Neural cell (in vitro differentiated cells): ENCODE results near the gene CLEC2B. TPM values are rescaled to one million over a fixed set of nuclear protein-coding genes. Genes with fewer than 3 reads are reported as not detected.

Experiments
- H2AFZ ChIP-seq: fragments of 200-600, 300-800 bp; sonication (generic), shearing (Covaris generic); 2 replicates; pipeline ENCODE4 v1.6.0; 2014; ENCODE audit warnings: low read depth, mild to moderate bottlenecking, antibody characterized with exemption, low read length, moderate library complexity
- H3F3A ChIP-seq: fragments of 200-600 bp; shearing (Covaris generic); 2 replicates; pipeline ENCODE4 v1.6.1; 2016; ENCODE audit warnings: mild to moderate bottlenecking, moderate library complexity, mixed read lengths, antibody characterized with exemption, low read length; ENCODE audit not compliant: insufficient read depth, poor library complexity, severe bottlenecking
- H3K27ac ChIP-seq: fragments of 200-600, 300-800 bp; sonication (generic), shearing (Covaris generic); 2 replicates; pipeline ENCODE4 v1.5.1; 2014; ENCODE audit warnings: mild to moderate bottlenecking, low read length, moderate library complexity
- H3K27me3 ChIP-seq: fragments of 300-800, 200-600 bp; sonication (generic), shearing (Covaris generic); 2 replicates; pipeline ENCODE4 v1.6.0; 2014; ENCODE audit warnings: mild to moderate bottlenecking, low read depth, low read length, moderate library complexity; ENCODE audit not compliant: insufficient read depth
- H3K36me3 ChIP-seq: fragments of 300-800, 200-600 bp; sonication (generic), shearing (Covaris generic); 2 replicates; pipeline ENCODE4 v1.5.1; 2014; ENCODE audit warnings: mild to moderate bottlenecking, antibody characterized with exemption, low read length, moderate library complexity; ENCODE audit not compliant: insufficient read depth
- H3K4me2 ChIP-seq: fragments of 300-800, 200-600 bp; sonication (generic), shearing (Covaris generic); 2 replicates; pipeline ENCODE4 v1.6.0; 2014; ENCODE audit warnings: mild to moderate bottlenecking, low read length
- H3K4me3 ChIP-seq: fragments of 300-800, 200-600 bp; sonication (generic), shearing (Covaris generic); 2 replicates; pipeline ENCODE4 v1.5.1; 2014; ENCODE audit warnings: mild to moderate bottlenecking, low read length, moderate library complexity
- H3K79me2 ChIP-seq: fragments of 200-600 bp; shearing (Covaris generic); replicated peaks from 2 replicates; pipeline ENCODE4 v1.6.0; 2014; ENCODE audit warnings: mild to moderate bottlenecking, low read length, moderate library complexity; ENCODE audit not compliant: insufficient read depth
- H3K9ac ChIP-seq: fragments of 300-800, 200-600 bp; sonication (generic), shearing (Covaris generic); 2 replicates; pipeline ENCODE4 v1.6.1; 2016; ENCODE audit warnings: mild to moderate bottlenecking, low read length, mixed read lengths
- H3K9me2 ChIP-seq: fragments of 200-600 bp; shearing (Covaris generic); 2 replicates; pipeline ENCODE4 v1.6.1; 2016; ENCODE audit warnings: mild to moderate bottlenecking, low read length, mixed read lengths; ENCODE audit not compliant: insufficient read depth
- H3K9me3 ChIP-seq: fragments of 200-600, 300-800 bp; sonication (generic), shearing (Covaris generic); 2 replicates; pipeline ENCODE4 v1.6.1; 2016; ENCODE audit warnings: mild to moderate bottlenecking, mixed run types, low read length, moderate library complexity, mixed read lengths
- H4K20me1 ChIP-seq: fragments of 200-600 bp; shearing (Covaris generic); 2 replicates; pipeline ENCODE4 v1.6.1; 2016; ENCODE audit warnings: mild to moderate bottlenecking, mixed run types; ENCODE audit not compliant: insufficient read depth
- EP300 ChIP-seq: fragments of 450-650 bp; conservative IDR thresholded peaks from 2 replicates; pipeline ENCODE4 v1.6.1; 2014; ENCODE audit warnings: antibody characterized with exemption, mild to moderate bottlenecking, moderate library complexity; ENCODE audit not compliant: poor library complexity, severe bottlenecking
- EZH2 ChIP-seq: fragments of 200-600, 300-800 bp; shearing (Covaris generic), sonication (generic); IDR thresholded peaks from 2 replicates; pipeline ENCODE4 v1.6.1; 2014; ENCODE audit warnings: antibody characterized with exemption, low read length, borderline replicate concordance, mild to moderate bottlenecking; ENCODE audit not compliant: insufficient read depth, poor library complexity, severe bottlenecking
- MXI1 ChIP-seq: fragments of 450-650 bp; conservative IDR thresholded peaks from 2 replicates; pipeline ENCODE4 v1.6.1; 2014; ENCODE audit warnings: antibody characterized with exemption, mild to moderate bottlenecking; ENCODE audit not compliant: poor library complexity, severe bottlenecking
- POLR2AphosphoS5 ChIP-seq: IDR thresholded peaks from 2 replicates; pipeline ENCODE4 v1.6.1; 2012
- RAD21 ChIP-seq: fragments of 450-650 bp; conservative IDR thresholded peaks from 2 replicates; pipeline ENCODE4 v1.6.1; 2014; ENCODE audit warnings: antibody characterized with exemption, mild to moderate bottlenecking, moderate library complexity
- REST ChIP-seq: IDR thresholded peaks from 2 replicates; pipeline ENCODE4 v1.6.1; 2012; ENCODE audit warnings: borderline replicate concordance
- SMC3 ChIP-seq: fragments of 450-650 bp; conservative IDR thresholded peaks from 2 replicates; pipeline ENCODE4 v1.6.1; 2014; ENCODE audit warnings: antibody characterized with exemption, mild to moderate bottlenecking, moderate library complexity; ENCODE audit not compliant: poor library complexity
- TAF1 ChIP-seq: IDR thresholded peaks from 2 replicates; pipeline ENCODE4 v1.6.1; 2012; ENCODE audit warnings: low read depth
- polyA plus RNA-seq: library from polyadenylated mRNA; depleted of rRNA; stranded (reverse); fragments of >200 nt; gene quantifications from 2 replicates; pipeline ENCODE4 v1.2.3, GENCODE V29; 2014
- TF ChIP-seq, protein P1 (sequence below): fragments of 450-650 bp; IDR thresholded peaks from 2 replicates; pipeline ENCODE4 v1.5.1; 2014; ENCODE audit warnings: antibody characterized with exemption, mild to moderate bottlenecking, moderate library complexity; ENCODE audit not compliant: poor library complexity, severe bottlenecking

Gene CLEC2B
- polyA plus RNA-seq, 1 donor from 2014 or later, result 0.17 TPM

- Histone ChIP-seq H2AFZ (no peak overlapping the region), H3K9me2 (no peaks in the 10 kb centered on the region), H3F3A (no peaks in the 10 kb centered on the region), H3K27ac (no peak overlapping the region), H3K4me2 (no peak overlapping the region), H3K79me2 (no peaks in the 10 kb centered on the region), H3K4me3 (no peak overlapping the region), H3K9ac (no peak overlapping the region), H3K9me3 (no peaks in the 10 kb centered on the region), H4K20me1 (no peaks in the 10 kb centered on the region), H3K36me3 (no peaks in the 10 kb centered on the region), H3K27me3 (no peaks in the 10 kb centered on the region)
- TF ChIP-seq EZH2 (no peak), RAD21 (no peak), REST (no peak), EP300 (no peak), MXI1 (no peak), TAF1 (no peak)
- TF ChIP-seq, protein P1, sequence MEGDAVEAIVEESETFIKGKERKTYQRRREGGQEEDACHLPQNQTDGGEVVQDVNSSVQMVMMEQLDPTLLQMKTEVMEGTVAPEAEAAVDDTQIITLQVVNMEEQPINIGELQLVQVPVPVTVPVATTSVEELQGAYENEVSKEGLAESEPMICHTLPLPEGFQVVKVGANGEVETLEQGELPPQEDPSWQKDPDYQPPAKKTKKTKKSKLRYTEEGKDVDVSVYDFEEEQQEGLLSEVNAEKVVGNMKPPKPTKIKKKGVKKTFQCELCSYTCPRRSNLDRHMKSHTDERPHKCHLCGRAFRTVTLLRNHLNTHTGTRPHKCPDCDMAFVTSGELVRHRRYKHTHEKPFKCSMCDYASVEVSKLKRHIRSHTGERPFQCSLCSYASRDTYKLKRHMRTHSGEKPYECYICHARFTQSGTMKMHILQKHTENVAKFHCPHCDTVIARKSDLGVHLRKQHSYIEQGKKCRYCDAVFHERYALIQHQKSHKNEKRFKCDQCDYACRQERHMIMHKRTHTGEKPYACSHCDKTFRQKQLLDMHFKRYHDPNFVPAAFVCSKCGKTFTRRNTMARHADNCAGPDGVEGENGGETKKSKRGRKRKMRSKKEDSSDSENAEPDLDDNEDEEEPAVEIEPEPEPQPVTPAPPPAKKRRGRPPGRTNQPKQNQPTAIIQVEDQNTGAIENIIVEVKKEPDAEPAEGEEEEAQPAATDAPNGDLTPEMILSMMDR, result no peak
Measured at GRCh38 chr12:9897535-9897934, 28.4 kb upstream of the CLEC2B start.

GRCh38 chr12:9895215-9895971, 26.2 kb upstream of the CLEC2B start:
- Histone ChIP-seq H3K9me3 (no peaks in the 10 kb centered on the region), H2AFZ (no peak overlapping the region), H3F3A (no peaks in the 10 kb centered on the region), H3K36me3 (no peaks in the 10 kb centered on the region), H3K9me2 (no peaks in the 10 kb centered on the region), H3K4me2 (no peak overlapping the region), H3K4me3 (no peak overlapping the region), H3K27me3 (no peaks in the 10 kb centered on the region), H4K20me1 (no peaks in the 10 kb centered on the region), H3K79me2 (no peaks in the 10 kb centered on the region), H3K27ac (no peak overlapping the region), H3K9ac (no peak overlapping the region)
- TF ChIP-seq REST (no peak), POLR2AphosphoS5 (no peak), EP300 (no peak), TAF1 (no peak), EZH2 (no peak), MXI1 (no peak), RAD21 (no peak), SMC3 (no peak)
- TF ChIP-seq, protein P1, result no peak
